Activated CD4-positive, CD25-positive, alpha-beta regulatory T cell treated with anti-CD3 and anti-CD28 coated beads, Interleukin-2, amount 50 U/mL, for 24 hours (primary cell): ENCODE measurements around the gene ARMC9.

Experiments
- ATAC-seq, 2 donors: fragments of 150-1000 bp; cut with Tn5 transposase; one replicate each; pipeline ENCODE4 v1.10.0; 2021; ENCODE audit warnings: mild to moderate bottlenecking in 1 of 2, moderate library complexity in 1 of 2

Gene ARMC9

GRCh38 chr2:231204146-231204545, 5.7 kb downstream of the ARMC9 start:
- ATAC-seq: no peak

DNA sequence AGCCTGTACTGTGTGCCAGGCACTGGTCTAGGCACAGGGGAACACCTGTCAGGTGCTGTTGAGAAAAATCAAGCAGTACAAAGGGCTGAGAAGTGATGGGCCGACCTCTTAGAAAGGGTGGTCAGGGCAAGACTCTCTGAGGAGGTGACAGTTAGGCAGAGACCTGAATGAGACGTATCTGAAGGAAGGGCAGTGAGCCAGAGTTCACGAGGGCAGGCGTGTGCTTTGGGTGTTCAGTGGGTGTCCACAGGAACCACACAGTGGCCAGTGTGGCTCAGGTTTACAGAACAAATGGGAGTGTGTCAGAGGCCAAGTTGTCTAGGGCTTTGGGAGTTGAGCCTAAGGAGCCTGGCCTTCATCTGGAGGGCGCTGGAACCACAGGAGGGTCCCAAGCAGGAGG, 6.2 kb downstream of the ARMC9 start:
- no peak for ATAC-seq

DNA sequence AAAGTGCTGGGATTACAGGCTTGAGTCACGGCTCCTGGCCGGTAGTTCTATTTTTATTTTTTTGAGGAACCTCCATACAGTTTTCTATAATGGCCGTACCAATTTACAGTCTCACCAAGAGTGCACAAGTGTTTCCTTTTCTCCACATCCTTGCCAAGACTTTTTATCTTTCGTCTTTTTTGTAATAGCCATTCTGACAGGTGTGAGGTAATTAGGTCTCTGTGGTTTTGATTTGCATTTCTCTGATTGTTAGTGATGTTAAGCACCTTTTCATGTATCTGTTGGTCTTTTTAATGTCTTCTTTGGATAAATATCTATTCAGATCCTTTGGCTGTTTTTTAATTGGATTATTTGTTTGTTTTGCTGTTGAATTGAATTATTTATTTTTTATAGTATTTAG, 9.3 kb downstream of the ARMC9 start:
- ATAC-seq: no peak

DNA sequence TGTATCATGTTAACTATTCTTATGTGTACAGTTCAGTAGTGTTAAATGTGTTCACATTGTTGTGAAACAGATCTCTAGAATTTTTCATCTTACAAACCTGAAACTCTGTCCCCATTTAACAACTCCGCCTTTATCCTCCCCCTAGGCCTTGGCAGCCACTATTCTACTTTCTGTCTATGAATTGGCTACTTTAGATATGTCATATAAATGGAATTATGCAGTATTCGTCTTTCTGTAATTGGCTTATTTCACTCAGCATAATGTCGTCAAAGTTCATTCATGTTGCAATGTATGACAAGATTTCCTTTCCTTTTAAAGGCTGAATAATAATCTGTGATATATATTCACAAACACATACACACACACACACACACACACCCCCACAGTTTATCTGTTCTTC, 12.4 kb downstream of the ARMC9 start:
- ATAC-seq: no peak

DNA sequence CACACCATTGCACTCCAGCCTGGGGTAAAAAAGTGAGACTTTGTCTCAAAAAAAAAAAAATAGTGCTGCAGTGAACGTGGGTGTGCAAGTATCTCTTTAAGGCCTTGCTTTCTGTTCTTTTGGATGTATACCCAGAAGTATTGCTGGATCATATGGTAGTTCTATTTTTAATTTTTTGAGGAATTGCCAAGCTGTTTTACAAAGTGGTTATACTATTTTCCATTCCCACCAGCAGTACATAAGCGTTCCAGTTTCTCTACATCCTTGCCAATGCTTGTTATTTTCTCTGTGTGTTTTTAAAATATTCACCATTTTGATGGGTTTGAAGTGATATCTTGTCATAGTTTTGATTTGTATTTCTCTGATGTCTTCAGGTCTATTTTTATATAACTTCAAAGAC, 13.1 kb downstream of the ARMC9 start:
- ATAC-seq: no peak

- ATAC-seq: no peak
Observed at GRCh38 chr2:231212329-231212845, 14.0 kb downstream of the ARMC9 start.

DNA sequence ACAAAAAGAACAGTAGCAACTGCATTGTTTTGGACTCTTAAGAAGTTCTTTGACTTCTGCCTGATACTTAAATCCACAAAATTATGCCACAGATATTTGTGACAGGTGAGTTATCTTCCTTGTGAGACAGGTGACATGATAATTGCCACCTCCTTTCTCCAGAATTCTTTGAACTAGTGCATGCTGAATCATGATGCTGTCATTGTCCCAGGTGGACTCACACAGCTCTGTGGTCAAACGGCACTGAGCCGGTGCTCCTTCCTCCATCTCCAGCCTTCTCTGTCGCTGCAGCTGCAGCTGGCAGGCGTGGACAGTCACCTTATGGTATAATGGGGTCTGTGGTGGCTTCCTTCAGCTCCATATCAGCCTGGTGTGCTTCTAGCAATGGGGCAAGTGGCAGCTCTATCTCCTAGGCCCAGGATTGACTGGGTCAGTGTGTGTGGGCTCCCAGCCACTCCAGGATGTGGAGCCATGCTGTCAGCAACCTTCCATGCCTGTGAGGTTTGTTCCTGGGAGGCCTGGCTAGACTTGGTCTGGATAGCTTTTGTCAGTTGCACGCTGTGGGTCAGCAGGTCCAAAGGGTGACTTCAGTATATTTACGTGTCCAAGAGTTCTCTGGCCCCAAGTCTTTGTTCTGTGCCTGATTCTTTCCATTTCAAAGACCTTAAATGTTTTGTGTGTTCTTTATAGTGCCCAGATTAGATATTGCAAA, 15.7 kb downstream of the ARMC9 start:
- no peak for ATAC-seq

DNA sequence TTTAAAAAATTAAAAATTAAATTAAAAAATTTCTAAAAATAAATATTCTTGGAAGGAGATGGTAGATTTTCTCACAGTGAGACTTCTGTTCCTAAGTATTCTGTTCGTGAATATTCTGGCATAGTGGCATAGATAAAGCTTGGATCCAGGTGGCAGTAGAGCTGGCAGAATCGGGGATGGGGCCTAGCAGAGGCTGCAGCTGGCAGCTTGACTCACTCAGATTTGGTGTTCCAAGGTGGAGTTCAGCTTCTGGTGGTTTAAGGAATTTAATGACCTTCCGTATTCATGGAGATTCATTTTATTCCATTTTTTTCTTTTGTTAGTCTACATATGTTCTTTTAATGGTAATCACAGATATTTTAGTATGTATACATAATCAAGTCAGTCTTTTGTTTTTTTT, 19.9 kb downstream of the ARMC9 start:
- no peak for ATAC-seq

DNA sequence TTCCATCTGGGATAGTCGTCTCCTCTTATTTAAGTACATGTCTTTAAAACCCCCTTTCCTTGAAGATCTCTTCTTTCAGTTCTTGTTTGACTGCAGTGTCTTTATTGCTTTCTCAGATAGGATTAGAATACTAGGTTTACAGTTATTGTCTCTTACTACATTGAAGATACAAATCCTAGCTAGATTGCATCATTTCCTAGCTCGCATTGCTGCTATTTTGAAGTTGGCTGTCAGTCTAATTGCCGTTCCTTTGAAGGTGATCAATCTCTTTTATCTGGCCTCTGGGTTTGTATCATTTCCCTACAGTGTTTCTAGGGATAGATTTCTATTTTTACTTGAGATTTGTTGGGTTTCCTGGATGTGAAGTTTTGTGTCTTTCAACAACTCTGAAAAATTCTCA, 20.9 kb downstream of the ARMC9 start:
- ATAC-seq: no peak

DNA sequence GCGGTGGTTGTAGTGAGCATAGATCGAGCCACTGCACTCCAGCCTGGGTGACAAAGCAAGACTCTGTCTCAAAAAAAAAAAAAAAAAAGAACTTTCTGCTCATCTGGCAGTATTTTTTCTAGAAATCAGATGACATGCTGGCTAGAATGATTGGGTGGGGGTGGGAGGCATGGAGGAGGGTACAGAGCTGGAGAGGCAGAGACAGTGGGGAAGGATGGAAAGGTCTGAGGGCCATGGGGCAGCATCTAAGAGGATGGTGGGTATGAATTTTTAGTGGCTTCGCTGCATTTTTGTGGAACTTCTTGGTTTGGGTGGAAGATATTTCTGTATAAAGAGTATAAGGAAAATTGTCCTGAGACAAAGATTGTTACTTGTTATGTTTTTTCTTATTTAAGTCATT, 23.3 kb downstream of the ARMC9 start:
- no peak for ATAC-seq

DNA sequence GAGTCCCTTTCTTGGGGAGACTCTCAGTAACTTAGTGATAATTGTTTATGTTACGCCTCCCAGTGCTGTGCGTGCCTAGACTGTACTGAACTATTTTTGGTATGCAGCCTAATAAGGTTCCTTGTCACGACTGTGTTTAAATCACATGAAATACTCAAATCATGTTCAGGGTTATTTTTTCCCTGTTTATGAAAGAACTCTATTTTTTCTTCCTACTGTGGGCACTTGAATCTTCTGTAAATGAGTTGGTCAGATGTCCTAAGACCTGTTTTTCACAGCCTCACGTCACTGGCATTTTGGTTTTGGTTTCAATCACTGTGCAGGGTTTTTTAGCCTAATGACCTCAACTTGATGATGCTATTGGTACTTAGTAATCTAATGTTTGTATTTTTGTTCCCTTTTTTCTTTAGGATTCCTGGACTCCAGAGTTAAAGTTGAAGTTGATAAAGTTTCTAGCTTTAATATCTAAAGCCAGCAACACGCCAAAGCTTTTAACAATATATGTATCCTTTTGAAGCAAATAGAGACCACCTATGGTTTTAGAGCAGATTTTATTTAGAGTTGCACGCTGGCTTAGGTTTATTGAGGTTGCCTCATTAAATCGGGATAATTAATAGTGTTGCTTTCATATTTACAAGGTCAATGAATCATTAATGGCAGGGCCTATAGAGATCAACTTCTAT, 24.0 kb downstream of the ARMC9 start:
- no peak for ATAC-seq

GRCh38 chr2:231223001-231223375, 24.6 kb downstream of the ARMC9 start:
- no peak for ATAC-seq

DNA sequence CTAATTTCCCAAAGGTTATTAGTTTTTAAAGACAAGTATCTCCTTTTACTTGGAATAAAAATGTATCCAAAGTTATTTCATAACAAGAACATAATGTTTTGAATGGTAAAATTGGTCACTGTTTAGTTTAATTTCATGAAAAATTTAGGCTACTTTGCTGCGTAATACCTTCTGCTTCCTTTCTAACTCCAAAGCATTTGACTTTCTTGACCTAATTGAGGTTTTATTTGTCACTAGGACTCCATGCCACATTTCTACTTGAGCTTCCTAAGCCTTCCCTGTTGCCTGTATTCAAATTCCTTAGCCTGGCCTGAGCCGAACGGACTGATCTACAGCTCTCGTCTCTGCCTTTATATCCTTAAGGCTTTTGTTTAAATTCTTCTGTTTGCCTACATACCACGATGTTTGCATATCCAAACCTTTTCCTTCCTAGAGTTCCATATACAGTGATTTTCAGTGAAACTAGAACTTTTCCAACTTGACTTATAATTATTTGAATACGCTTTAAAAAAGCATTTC, 25.1 kb downstream of the ARMC9 start:
- ATAC-seq: no peak

DNA sequence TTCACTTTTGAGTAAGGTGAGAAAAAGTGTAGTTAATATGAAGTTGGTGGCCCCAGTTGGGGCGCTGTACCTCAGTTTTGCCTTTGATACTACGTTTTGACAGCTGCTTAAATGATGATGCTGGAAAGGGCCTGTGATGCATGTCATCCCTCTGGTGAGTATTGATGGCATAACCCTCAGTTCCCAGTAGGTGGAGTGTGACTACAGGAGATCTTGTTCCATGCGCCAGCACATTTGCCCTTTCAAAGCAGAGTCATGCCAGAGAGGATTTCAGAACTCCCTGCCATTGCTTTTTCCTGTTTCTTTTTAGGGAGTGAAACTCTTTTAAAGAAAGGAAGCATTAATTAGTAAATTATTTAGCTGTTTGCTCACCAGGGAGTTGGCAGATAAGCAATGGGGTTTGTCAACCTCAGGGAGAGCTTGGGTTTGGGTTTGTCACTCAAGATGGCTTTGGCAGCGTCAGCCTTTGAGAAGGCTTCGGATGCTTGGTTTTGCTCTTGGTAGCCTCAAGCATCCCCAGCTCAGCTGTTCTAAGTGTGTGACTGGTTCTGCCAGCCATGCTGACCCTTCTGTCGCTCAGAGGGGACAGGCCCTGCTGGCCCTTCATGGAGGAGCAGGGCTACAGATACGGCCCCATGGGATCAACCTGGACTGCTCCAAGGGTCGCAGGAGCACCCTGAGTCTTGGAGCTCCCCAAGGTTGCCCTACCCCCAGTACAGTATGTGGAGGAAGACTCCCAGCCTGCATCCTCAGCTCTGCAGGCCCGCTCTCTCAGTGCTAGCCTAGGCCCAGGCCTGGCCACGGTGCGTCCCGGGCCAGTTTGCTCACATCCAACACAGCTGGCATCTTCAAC, 29.1 kb downstream of the ARMC9 start:
- peak; percentile 88 to 91 for ATAC-seq

GRCh38 chr2:231228223-231228622, 29.8 kb downstream of the ARMC9 start:
- ATAC-seq: no peak

DNA sequence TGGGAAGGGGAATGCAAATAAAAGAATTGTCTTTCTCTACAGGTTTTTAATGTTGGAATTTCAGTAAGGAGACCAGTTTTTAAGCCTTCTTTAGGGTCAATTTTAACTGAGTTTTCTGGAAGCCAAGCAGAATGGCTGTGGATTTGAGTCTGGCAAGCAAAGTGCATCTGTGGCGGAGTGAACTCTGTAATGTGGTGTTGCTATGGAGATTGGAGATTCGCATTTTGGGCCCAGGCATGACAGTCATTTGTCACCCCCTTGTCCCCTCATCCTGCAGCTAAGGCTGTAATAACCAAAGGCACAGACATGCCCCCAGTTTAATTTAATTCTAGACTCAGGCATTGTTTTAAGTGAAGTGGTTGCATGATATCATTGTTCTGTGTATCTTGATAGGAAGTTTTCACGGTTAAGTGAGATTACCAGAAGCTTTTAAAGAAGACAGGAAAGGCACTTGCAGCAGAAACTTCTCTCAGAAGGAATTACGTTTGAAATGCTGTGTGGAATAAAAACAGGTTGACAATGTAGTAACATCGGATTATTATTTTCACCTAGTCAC, 30.6 kb downstream of the ARMC9 start:
- ATAC-seq: no peak

- ATAC-seq: no peak
Observed at GRCh38 chr2:231235217-231235616, 36.8 kb downstream of the ARMC9 start.

DNA sequence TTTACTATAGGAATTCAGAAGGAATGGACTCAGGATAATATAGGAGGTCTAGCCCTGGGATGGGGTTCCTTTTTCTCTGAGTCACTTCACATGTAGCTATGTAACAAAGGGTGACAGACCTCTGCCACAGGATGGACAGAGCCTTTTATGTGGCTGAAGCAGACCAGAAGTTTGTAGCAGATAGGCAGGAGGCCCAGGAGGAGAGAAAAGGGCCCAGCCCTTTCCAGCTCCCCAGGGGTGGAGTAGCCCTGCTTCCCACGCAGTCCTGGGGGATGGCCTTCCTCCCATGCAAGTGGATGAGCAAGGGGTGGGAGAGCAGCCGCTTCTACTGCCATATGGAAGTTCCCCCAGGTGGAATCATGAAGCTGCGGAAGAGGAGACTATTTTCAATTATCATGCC, 40.3 kb downstream of the ARMC9 start:
- ATAC-seq: no peak

GRCh38 chr2:231239751-231240150, 41.3 kb downstream of the ARMC9 start:
- no peak for ATAC-seq

DNA sequence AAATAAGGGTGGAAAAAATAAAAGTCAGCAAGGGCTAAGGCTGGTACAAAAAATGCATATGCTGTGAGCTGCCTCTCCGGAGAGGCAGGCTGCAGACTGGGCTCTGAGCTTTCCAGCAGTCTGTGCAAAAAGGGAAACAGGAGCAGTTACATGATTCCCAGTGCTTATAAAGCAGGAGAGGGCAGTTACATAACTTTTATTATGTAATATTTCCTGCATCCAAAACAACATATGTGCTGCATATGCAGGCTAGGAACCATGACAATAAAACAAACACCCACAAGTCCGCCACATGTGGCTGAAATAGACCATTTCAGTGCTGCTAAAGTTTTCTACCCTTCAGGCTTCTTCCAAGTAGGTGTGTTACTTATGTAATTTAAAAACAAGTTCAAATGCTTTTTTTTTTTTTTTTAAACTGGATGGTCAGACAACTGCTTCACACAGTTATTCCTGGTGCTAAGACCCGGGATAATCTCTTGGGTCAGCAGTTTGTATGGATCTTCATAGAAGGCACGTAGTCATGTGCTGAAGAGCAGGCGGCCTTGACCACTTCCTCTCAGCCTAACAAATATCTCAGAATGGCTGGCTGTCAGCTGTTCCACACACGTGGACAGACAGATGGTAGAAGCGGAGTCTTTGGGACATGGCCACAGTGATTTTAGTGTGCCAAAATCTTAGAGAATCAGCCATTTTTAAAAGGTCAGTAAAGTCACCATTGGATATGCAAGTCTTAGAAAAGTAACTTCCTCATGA, 43.5 kb downstream of the ARMC9 start:
- no peak for ATAC-seq

GRCh38 chr2:231243866-231244265, 45.4 kb downstream of the ARMC9 start:
- no peak for ATAC-seq
